ENCODE measurements around the gene SLC29A3. TPM values are rescaled to one million over a fixed set of nuclear protein-coding genes. Genes with fewer than 3 reads are reported as not detected.

SLC29A3 gene
- total RNA-seq, 1 experiment from 2014 or later, result 9.2 TPM

DNA sequence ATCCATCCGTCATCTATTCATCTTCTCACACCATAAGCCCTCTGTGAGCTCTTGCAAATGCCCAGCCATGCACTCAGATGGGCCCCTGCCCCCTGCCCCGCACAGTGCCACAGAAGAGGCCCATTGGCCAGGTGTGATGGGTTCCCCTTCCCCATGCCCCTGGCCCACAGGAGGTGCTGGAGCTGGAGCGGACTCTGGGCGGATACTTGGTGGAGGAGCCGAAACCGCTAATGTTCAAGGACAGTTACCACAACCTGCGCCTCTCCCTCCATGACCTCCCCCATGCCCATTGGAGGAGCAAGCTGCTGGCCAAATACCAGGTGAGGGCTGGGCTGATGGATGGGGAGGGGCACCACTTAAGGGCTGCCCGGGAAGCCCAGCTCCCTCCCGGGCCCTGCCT, 23.4 kb upstream of the SLC29A3 start:
- Mint-ChIP-seq H3K36me3 (ENCODE audit: insufficient read depth in 1 of 3, low read depth in 3 of 3) (peaks cover 12 to 65% (median 43%) of the 10 kb centered on the region in 3 experiments; a peak in 6 of 7 replicates), H3K27ac (no peak overlapping the region)

More for the DNA sequence above, 23.4 kb upstream of the SLC29A3 start:
- Histone ChIP-seq H3K27me3 (ENCODE audit: insufficient read depth, low read length) (no peaks in the 10 kb centered on the region), H3K27ac (ENCODE audit: insufficient read length, low read depth, low read length) (no peak overlapping the region), H3K56ac (ENCODE audit: insufficient read length, low read depth, low read length) (no peak overlapping the region), H2BK5ac (ENCODE audit: insufficient read length, low read length) (no peak overlapping the region), H3K18ac (ENCODE audit: insufficient read length, low read depth, low read length) (no peak overlapping the region), H3K23ac (ENCODE audit: insufficient read length, low read depth, low read length) (no peak overlapping the region), H2AFZ (ENCODE audit: low read length) (no peak overlapping the region), H3K4me1 (ENCODE audit: insufficient read depth, low read length) (no peaks in the 10 kb centered on the region), H3K79me1 (ENCODE audit: insufficient read depth, low read depth, low read length, poor library complexity, severe bottlenecking) (no peaks in the 10 kb centered on the region), H2AK5ac (ENCODE audit: insufficient read length, low read length) (no peak overlapping the region), H4K91ac (ENCODE audit: insufficient read length, low read depth, low read length) (no peak overlapping the region), H3T11ph (ENCODE audit: low read length) (no peak overlapping the region), H2BK15ac (ENCODE audit: low read depth, low read length) (no peak overlapping the region), H3K9ac (ENCODE audit: extremely low read depth, insufficient read length, low read length) (no peak overlapping the region), H2BK12ac (ENCODE audit: insufficient read length, low read depth, low read length) (no peak overlapping the region), H3K79me2 (ENCODE audit: insufficient read depth, low read length) (no peaks in the 10 kb centered on the region), H3K4ac (ENCODE audit: low read depth, low read length) (no peak overlapping the region), H3K14ac (ENCODE audit: insufficient read depth, low read length) (no peak overlapping the region), H4K20me1 (ENCODE audit: control insufficient read depth, insufficient read depth, insufficient read length) (no peaks in the 10 kb centered on the region), H3K4me2 (ENCODE audit: insufficient read depth, insufficient read length, low read length) (no peak overlapping the region), H2BK20ac (ENCODE audit: low read depth, low read length, poor library complexity, severe bottlenecking) (no peak overlapping the region), H4K5ac (ENCODE audit: insufficient read length, low read depth, low read length) (no peak overlapping the region), H4K8ac (replicated peaks; ENCODE audit: insufficient read length, low read depth, low read length) (no peak overlapping the region), H3K23me2 (ENCODE audit: insufficient read length, low read depth, low read length, poor library complexity, severe bottlenecking) (no peaks in the 10 kb centered on the region), H3K9me3 (ENCODE audit: control insufficient read depth, low read depth, low read length) (no peaks in the 10 kb centered on the region), H2BK120ac (ENCODE audit: low read depth, low read length, poor library complexity, severe bottlenecking) (no peak overlapping the region)
- TF ChIP-seq, protein P1, sequence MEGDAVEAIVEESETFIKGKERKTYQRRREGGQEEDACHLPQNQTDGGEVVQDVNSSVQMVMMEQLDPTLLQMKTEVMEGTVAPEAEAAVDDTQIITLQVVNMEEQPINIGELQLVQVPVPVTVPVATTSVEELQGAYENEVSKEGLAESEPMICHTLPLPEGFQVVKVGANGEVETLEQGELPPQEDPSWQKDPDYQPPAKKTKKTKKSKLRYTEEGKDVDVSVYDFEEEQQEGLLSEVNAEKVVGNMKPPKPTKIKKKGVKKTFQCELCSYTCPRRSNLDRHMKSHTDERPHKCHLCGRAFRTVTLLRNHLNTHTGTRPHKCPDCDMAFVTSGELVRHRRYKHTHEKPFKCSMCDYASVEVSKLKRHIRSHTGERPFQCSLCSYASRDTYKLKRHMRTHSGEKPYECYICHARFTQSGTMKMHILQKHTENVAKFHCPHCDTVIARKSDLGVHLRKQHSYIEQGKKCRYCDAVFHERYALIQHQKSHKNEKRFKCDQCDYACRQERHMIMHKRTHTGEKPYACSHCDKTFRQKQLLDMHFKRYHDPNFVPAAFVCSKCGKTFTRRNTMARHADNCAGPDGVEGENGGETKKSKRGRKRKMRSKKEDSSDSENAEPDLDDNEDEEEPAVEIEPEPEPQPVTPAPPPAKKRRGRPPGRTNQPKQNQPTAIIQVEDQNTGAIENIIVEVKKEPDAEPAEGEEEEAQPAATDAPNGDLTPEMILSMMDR (conservative IDR thresholded peaks at IDR 0.05), result no peak
- no peaks in the 10 kb centered on the region for H3K9me3 Mint-ChIP-seq
- no peaks in the 10 kb centered on the region for H3K4me1 Mint-ChIP-seq
- no peak for DNase-seq
- no CpG with 5 or more reads among the region's 9 CpGs for WGBS (ENCODE audit: extremely low coverage, insufficient read length, low lambda C conversion rate)
- no peak overlapping the region for H3K4me3 Mint-ChIP-seq
- no peaks in the 10 kb centered on the region; the same call in 1 of the 2 replicates for H3K27me3 Mint-ChIP-seq (ENCODE audit: low read depth)

Data from H9 (cell line).